ENCODE results near the gene TYSND1.

Gene TYSND1

GRCh38 chr10:70191161-70191971 is 44.9 kb upstream of the TYSND1 start:
- TF ChIP-seq FOXP2 (optimal IDR thresholded peaks at IDR 0.05; ENCODE audit: borderline replicate concordance, extremely low read depth, extremely low read length, insufficient read depth) (no peak), REST (IDR thresholded peaks at IDR 0.05; ENCODE audit: insufficient read depth in 1 of 2, low read depth in 2 of 2, low read length in 2 of 2) (no peak), POLR2AphosphoS5 (IDR thresholded peaks at IDR 0.05; ENCODE audit: low read depth, low read length) (no peak), SIN3A (IDR thresholded peaks at IDR 0.05; ENCODE audit: borderline replicate concordance, insufficient read depth, low read length) (no peak), TAF1 (IDR thresholded peaks at IDR 0.05; ENCODE audit: borderline replicate concordance, insufficient read depth, low read length) (no peak)

- TF ChIP-seq TAF1 (IDR thresholded peaks at IDR 0.05; ENCODE audit: borderline replicate concordance, insufficient read depth, low read length) (no peak), FOXP2 (optimal IDR thresholded peaks at IDR 0.05; ENCODE audit: borderline replicate concordance, extremely low read depth, extremely low read length, insufficient read depth) (no peak), SIN3A (IDR thresholded peaks at IDR 0.05; ENCODE audit: borderline replicate concordance, insufficient read depth, low read length) (no peak), POLR2AphosphoS5 (IDR thresholded peaks at IDR 0.05; ENCODE audit: low read depth, low read length) (no peak), REST (IDR thresholded peaks at IDR 0.05; ENCODE audit: insufficient read depth in 1 of 2, low read depth in 2 of 2, low read length in 2 of 2) (no peak)
Observed at GRCh38 chr10:70190581-70190980, 44.1 kb upstream of the TYSND1 start.

DNA sequence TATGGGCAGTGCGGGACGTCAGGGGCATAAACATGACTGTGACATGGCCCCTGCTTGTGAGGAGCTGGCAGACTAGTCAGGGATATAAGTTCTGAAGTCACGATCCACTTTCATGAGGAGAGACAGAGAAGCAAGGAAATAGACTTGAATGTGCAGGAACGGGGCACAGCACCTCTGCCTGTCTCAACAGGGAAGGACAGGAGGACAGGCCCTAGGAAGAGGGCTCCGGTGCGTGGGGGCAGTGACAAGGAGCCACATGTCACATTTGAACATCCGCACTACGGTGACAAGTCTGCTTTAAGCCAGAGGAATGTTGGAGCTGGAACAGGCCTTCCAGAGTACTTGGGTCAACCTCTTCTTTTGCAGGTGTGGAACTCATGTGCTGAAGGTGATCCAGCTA is 43.6 kb upstream of the TYSND1 start:
- no peak for TF ChIP-seq TAF1 (IDR thresholded peaks at IDR 0.05; ENCODE audit: borderline replicate concordance, insufficient read depth, low read length)
- TF ChIP-seq POLR2AphosphoS5 (IDR thresholded peaks at IDR 0.05; ENCODE audit: low read depth, low read length) = no peak
- no peak for TF ChIP-seq FOXP2 (optimal IDR thresholded peaks at IDR 0.05; ENCODE audit: borderline replicate concordance, extremely low read depth, extremely low read length, insufficient read depth)
- TF ChIP-seq REST (IDR thresholded peaks at IDR 0.05; ENCODE audit: insufficient read depth in 1 of 2, low read depth in 2 of 2, low read length in 2 of 2) = no peak
- TF ChIP-seq SIN3A (IDR thresholded peaks at IDR 0.05; ENCODE audit: borderline replicate concordance, insufficient read depth, low read length) = no peak

GRCh38 chr10:70188768-70189167 is 42.3 kb upstream of the TYSND1 start:
- TF ChIP-seq TAF1 (IDR thresholded peaks at IDR 0.05; ENCODE audit: borderline replicate concordance, insufficient read depth, low read length) = no peak
- no peak for TF ChIP-seq REST (IDR thresholded peaks at IDR 0.05; ENCODE audit: insufficient read depth in 1 of 2, low read depth in 2 of 2, low read length in 2 of 2)
- no peak for TF ChIP-seq FOXP2 (optimal IDR thresholded peaks at IDR 0.05; ENCODE audit: borderline replicate concordance, extremely low read depth, extremely low read length, insufficient read depth)
- TF ChIP-seq SIN3A (IDR thresholded peaks at IDR 0.05; ENCODE audit: borderline replicate concordance, insufficient read depth, low read length) = no peak
- no peak for TF ChIP-seq POLR2AphosphoS5 (IDR thresholded peaks at IDR 0.05; ENCODE audit: low read depth, low read length)
